Uterus (tissue), 4 donors: ENCODE data around the gene CBARP. TPM values are rescaled to one million over a fixed set of nuclear protein-coding genes. Genes with fewer than 3 reads are reported as not detected.

Experiments used
- DNase-seq, 2 donors: peaks; one replicate each; pipeline ENCODE4 v3.0.0-alpha.2; 2019 to 2020
- H3K27ac ChIP-seq, 2 donors: fragments of 200-600 bp; sonication (generic); 1 replicate in 1 of 2; 2 replicates in 1 of 2; pipeline ENCODE4 v1.5.1; 2016 to 2018
- H3K27me3 ChIP-seq, 2 donors: fragments of 200-600 bp; sonication (generic); one replicate each; pipeline ENCODE4 v1.5.1; 2018 to 2019; ENCODE audit warnings: control low read depth in 1 of 2
- H3K36me3 ChIP-seq, 2 donors: fragments of 200-600 bp; sonication (generic); one replicate each; pipeline ENCODE4 v1.5.1; 2019; ENCODE audit warnings: control low read depth in 1 of 2
- H3K4me1 ChIP-seq, 2 donors: fragments of 200-600 bp; sonication (generic); one replicate each; pipeline ENCODE4 v1.5.1; 2018 to 2019; ENCODE audit warnings: control low read depth in 1 of 2
- H3K4me3 ChIP-seq, 2 donors: fragments of 200-600 bp; sonication (generic); 1 replicate in 1 of 2; 2 replicates in 1 of 2; pipeline ENCODE4 v1.5.1; 2018 to 2019; ENCODE audit warnings: mild to moderate bottlenecking in 1 of 2
- H3K9me3 ChIP-seq, 2 donors: fragments of 200-600 bp; sonication (generic); one replicate each; pipeline ENCODE4 v1.5.1; 2019; ENCODE audit warnings: control low read depth in 1 of 2
- CTCF ChIP-seq, 4 experiments: fragments of 200-600 bp in 2 of 4; fragments of 450-650 bp in 2 of 4; sonication (generic) in 2 of 4; IDR thresholded peaks; one replicate each; pipeline ENCODE4 v1.5.1; 2016 to 2019; ENCODE audit warnings: antibody characterized with exemption in 4 of 4, mild to moderate bottlenecking in 2 of 4, moderate library complexity in 1 of 4
- POLR2A ChIP-seq, 2 donors: fragments of 450-650 bp; IDR thresholded peaks; one replicate each; pipeline ENCODE4 v1.6.1; 2016; ENCODE audit warnings: antibody characterized with exemption in 2 of 2, mild to moderate bottlenecking in 1 of 2, moderate library complexity in 1 of 2
- intact Hi-C: fragments of 100-400 bp; cut with DNase I; formaldehyde crosslinking; loops from one replicate; pipeline ENCODE4 v1.15.1; 2023; ENCODE audit warnings: low total_unique reads
- total RNA-seq, 4 donors: library from RNA; depleted of rRNA in 3 of 4; stranded (reverse); fragments of >200 nt in 3 of 4; gene quantifications; one replicate each; pipeline versions ENCODE4 v1.1.0 to v1.2.4, GENCODE V29; 2014 to 2023
- donor health status: DM: yes; HTN: yes; CAD: no.

The CBARP gene
- total RNA-seq, 4 donors from 2014 or later = 0.26 to 1.5 (median 1.0) TPM; not detected in 1

GRCh38 chr19:1243768-1244692 is 6.2 kb upstream of the CBARP start:
- intact Hi-C loops = loop anchor here (1.0 kb wide), 1 partner anchor 22 kb away; no protein-coding TSS in a partner anchor
- Histone ChIP-seq H3K27me3 (no peaks in the 10 kb centered on the region), H3K4me3 (no peak overlapping the region), H3K36me3 (no peaks in the 10 kb centered on the region), H3K9me3 (no peaks in the 10 kb centered on the region), H3K27ac (peak overlapping the region; percentile 88 to 97), H3K4me1 (peaks cover 0 to 18% of the 10 kb centered on the region in 2 donors)
- DNase-seq = peak; percentile 89 to 90
- TF ChIP-seq CTCF (IDR thresholded peaks at IDR 0.05) (peak; percentile 96 to 100 (median 99)), POLR2A (IDR thresholded peaks at IDR 0.05) (peak in 1 of 2 donors; percentile 44)

- Histone ChIP-seq H3K36me3 (no peaks in the 10 kb centered on the region), H3K27me3 (peaks cover 0 to 4% of the 10 kb centered on the region in 2 donors), H3K27ac (peak within 1 kb of the TSS; percentile 93 to 97), H3K4me1 (peaks cover 0 to 28% of the 10 kb centered on the region in 2 donors), H3K9me3 (no peaks in the 10 kb centered on the region), H3K4me3 (peak within 1 kb of the TSS; percentile 44 to 51)
- peak in 2 of 4 experiments; percentile 20 to 39 for TF ChIP-seq CTCF (IDR thresholded peaks at IDR 0.05)
- peak; percentile 75 to 87 for TF ChIP-seq POLR2A (IDR thresholded peaks at IDR 0.05)
- intact Hi-C loops = no loop called here
- DNase-seq = peak; percentile 93 to 94
Measured at GRCh38 chr19:1241417-1242095, 3.8 kb upstream of the CBARP start, which contains the start of gene ATP5F1D. Gene ATP5F1D (plus strand): TSS chr19:1241751. CDS start chr19:1241851, 100 bp downstream.

GRCh38 chr19:1240925-1241324 is 3.1 kb upstream of the CBARP start:
- H3K36me3 ChIP-seq = no peaks in the 10 kb centered on the region
- no peak for TF ChIP-seq POLR2A (IDR thresholded peaks at IDR 0.05)
- H3K27me3 ChIP-seq = peaks cover 0 to 8% of the 10 kb centered on the region in 2 donors
- no peaks in the 10 kb centered on the region for H3K9me3 ChIP-seq
- H3K4me1 ChIP-seq = peaks cover 0 to 33% of the 10 kb centered on the region in 2 donors
- intact Hi-C loops = no loop called here
- H3K27ac ChIP-seq = peak overlapping the region; percentile 93 to 97
- DNase-seq = peak in 1 of 2 donors; percentile 55
- H3K4me3 ChIP-seq = no peak overlapping the region

DNA sequence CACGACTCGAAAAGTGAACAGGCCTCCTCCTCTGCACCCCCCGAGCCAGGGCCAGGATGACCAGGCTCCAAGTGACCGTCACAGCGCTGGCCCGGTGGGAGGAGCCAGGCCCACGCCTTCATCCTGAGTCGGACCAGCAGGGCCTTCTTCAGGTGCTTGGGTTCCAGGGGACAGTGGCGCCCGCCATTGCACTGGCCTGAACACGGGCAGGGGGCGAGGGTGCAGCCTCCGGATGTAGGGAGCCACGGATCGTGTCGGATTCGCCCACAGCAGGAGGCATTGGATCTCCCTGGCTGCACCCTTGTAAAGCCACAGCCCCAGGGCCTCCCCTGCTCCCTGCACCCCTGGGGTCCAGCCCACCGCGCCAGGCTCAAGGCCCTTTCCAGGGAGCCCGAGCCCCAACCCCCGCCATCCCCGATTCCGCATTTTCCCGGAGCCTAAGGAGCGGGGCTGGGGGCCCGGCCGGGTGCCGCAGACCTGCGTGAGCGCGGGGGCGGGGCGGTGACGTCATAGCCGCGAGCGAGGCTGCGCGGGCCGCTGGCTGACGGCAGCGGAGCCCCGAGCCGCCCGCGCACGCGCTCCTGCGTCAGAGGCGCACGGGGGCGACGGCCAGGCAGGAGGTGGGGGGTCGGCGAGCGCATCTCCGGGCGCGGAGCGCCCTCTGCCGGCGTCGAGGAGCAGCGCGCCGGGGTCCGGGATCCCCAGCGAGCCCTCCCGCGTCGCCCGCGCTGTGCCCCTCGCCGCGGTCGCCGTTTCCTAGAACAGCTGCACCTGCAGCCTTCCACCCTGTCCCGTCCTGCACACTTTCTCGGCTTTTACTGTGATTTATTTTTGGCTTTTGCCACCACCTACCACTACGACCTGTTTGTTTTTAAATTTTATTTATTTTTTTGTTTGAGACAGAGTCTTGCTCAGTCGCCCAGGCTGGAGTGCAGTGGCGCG is 2.3 kb upstream of the CBARP start:
- H3K27me3 ChIP-seq = peaks cover 0 to 8% of the 10 kb centered on the region in 2 donors
- DNase-seq = peak; percentile 86 to 93
- no peaks in the 10 kb centered on the region for H3K9me3 ChIP-seq
- TF ChIP-seq CTCF (IDR thresholded peaks at IDR 0.05) (peak; percentile 71 to 99 (median 96)), POLR2A (IDR thresholded peaks at IDR 0.05) (peak; percentile 24 to 69)
- H3K4me3 ChIP-seq = peak overlapping the region in 1 of 2 donors; percentile 17
- H3K36me3 ChIP-seq = no peaks in the 10 kb centered on the region
- intact Hi-C loops = no loop called here
- peaks cover 0 to 32% of the 10 kb centered on the region in 2 donors for H3K4me1 ChIP-seq
- peak overlapping the region; percentile 93 to 97 for H3K27ac ChIP-seq

DNA sequence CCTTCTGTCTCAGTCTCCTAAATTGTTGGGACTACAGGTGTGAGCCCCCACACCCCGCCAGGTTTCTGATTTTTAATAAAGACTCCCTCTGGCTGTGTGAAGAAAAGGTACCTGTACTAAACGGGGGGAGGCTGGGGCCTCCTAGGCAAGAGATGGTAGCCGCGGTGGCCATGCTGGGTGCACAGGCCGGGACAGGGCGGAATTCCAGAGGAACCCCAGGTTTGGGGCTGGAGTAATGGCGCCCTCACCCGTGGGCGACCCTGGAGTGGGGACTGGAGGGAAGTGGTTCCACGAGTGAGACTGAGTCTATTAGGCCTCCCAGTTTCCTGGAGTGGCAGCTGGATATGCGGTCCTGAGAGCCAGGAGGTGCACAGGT is 1.6 kb upstream of the CBARP start:
- H3K4me3 ChIP-seq = no peak overlapping the region
- H3K9me3 ChIP-seq = no peaks in the 10 kb centered on the region
- no peaks in the 10 kb centered on the region for H3K36me3 ChIP-seq
- intact Hi-C loops = no loop called here
- H3K27me3 ChIP-seq = peaks cover 0 to 8% of the 10 kb centered on the region in 2 donors
- H3K27ac ChIP-seq = peak overlapping the region; percentile 93 to 97
- no peak for TF ChIP-seq CTCF (IDR thresholded peaks at IDR 0.05)
- no peak for TF ChIP-seq POLR2A (IDR thresholded peaks at IDR 0.05)
- no peak for DNase-seq
- H3K4me1 ChIP-seq = peaks cover 0 to 26% of the 10 kb centered on the region in 2 donors
